Measurements from ENCODE around the gene POLE2. TPM values are rescaled to one million over a fixed set of nuclear protein-coding genes. Genes with fewer than 3 reads are reported as not detected.
"Not testable (repeated sequence)": the region's sequence is repeated elsewhere in the genome, so short reads cannot be mapped to it uniquely, and the experiment has no call there.

The POLE2 gene
- total RNA-seq, 2 experiments from 2014 or later: 32.3 to 35.7 TPM

- peaks cover 36% of the 10 kb centered on the region for H3K4me1 Mint-ChIP-seq
- H3K27ac Mint-ChIP-seq: peak within 1 kb of the TSS; percentile 88
- no peaks in the 10 kb centered on the region for H3K9me3 Mint-ChIP-seq
- peak; percentile 78 for DNase-seq
- H3K4me3 Mint-ChIP-seq: peak within 1 kb of the TSS; percentile 82
- ChIA-PET CTCF (interaction anchor here (1.0 to 1.2 kb wide), 4 partner anchors 13 to 168 kb away, joined by 3 to 4 read pairs (median 3); partner anchors contain the start of genes KLHDC2 and NEMF), POLR2A (no interaction called here)
- H3K27me3 Mint-ChIP-seq: no peaks in the 10 kb centered on the region
- H3K36me3 Mint-ChIP-seq (ENCODE audit: low read depth): no peaks in the 10 kb centered on the region
Observed at GRCh38 chr14:49692811-49693734, 5.1 kb upstream of the POLE2 start, which contains the start of gene KLHDC1. KLHDC1 (plus strand) TSS chr14:49693120; CDS start chr14:49693195, 75 bp downstream.

GRCh38 chr14:49692193-49692757, 4.3 kb upstream of the POLE2 start:
- Mint-ChIP-seq H3K4me3 (peak overlapping the region; percentile 82), H3K36me3 (ENCODE audit: low read depth) (no peaks in the 10 kb centered on the region), H3K9me3 (no peaks in the 10 kb centered on the region), H3K27ac (peak overlapping the region; percentile 88), H3K27me3 (no peaks in the 10 kb centered on the region), H3K4me1 (peaks cover 38% of the 10 kb centered on the region)
- POLR2A ChIA-PET: no interaction called here
- no peak for DNase-seq
- CTCF ChIA-PET: interaction anchor here (1.0 to 1.2 kb wide), 4 partner anchors 12 to 169 kb away, joined by 3 to 4 read pairs (median 3); partner anchors contain the start of genes KLHDC2 and NEMF

- H3K4me1 Mint-ChIP-seq: peaks cover 48% of the 10 kb centered on the region
- CTCF ChIA-PET: interaction anchor here (0.7 to 1.1 kb wide), 4 partner anchors 11 to 105 kb away, joined by 3 to 5 read pairs (median 4); partner anchors contain the start of genes KLHDC2 and RPS29
- POLR2A ChIA-PET: no interaction called here
- no peak for DNase-seq
- H3K27me3 Mint-ChIP-seq: no peaks in the 10 kb centered on the region
- H3K27ac Mint-ChIP-seq: no peak overlapping the region
- H3K4me3 Mint-ChIP-seq: no peak overlapping the region
- H3K36me3 Mint-ChIP-seq (ENCODE audit: low read depth): peaks cover 3% of the 10 kb centered on the region
- no peaks in the 10 kb centered on the region for H3K9me3 Mint-ChIP-seq
Observed at GRCh38 chr14:49691031-49691430, 3.0 kb upstream of the POLE2 start.

- Mint-ChIP-seq H3K4me1 (peaks cover 53% of the 10 kb centered on the region), H3K9me3 (no peaks in the 10 kb centered on the region), H3K27ac (peak overlapping the region; percentile 94), H3K27me3 (no peaks in the 10 kb centered on the region), H3K36me3 (ENCODE audit: low read depth) (peaks cover 11% of the 10 kb centered on the region), H3K4me3 (peak overlapping the region; percentile 90)
- DNase-seq: no peak
- ChIA-PET POLR2A (interaction anchor here (1.3 kb wide), 1 partner anchor 79 kb away, joined by 4 read pairs; the partner anchor contains the start of gene KLHDC2), CTCF (interaction anchor here (1.0 to 2.4 kb wide), 5 partner anchors 24 to 102 kb away, joined by 3 to 9 read pairs (median 4); partner anchors contain the start of genes KLHDC2 and RPS29)
Observed at GRCh38 chr14:49688701-49689030, 652 bp upstream of the POLE2 start.

- CTCF ChIA-PET: interaction anchor here (0.9 to 2.4 kb wide), 4 partner anchors 9 to 66 kb away, joined by 3 to 9 read pairs (median 4); partner anchors contain the start of genes MGAT2 and RPL36AL
- no peak for DNase-seq
- H3K27me3 Mint-ChIP-seq: no peaks in the 10 kb centered on the region
- H3K9me3 Mint-ChIP-seq: no peaks in the 10 kb centered on the region
- H3K4me3 Mint-ChIP-seq: peak overlapping the region; percentile 90
- POLR2A ChIA-PET: no interaction called here
- H3K4me1 Mint-ChIP-seq: peaks cover 41% of the 10 kb centered on the region
- H3K36me3 Mint-ChIP-seq (ENCODE audit: low read depth): peaks cover 21% of the 10 kb centered on the region
- peak overlapping the region; percentile 46 for H3K27ac Mint-ChIP-seq
Observed at GRCh38 chr14:49686425-49686824, 1.6 kb downstream of the POLE2 start.

GRCh38 chr14:49679271-49679670, 8.7 kb downstream of the POLE2 start:
- no peak for DNase-seq
- no peak overlapping the region for H3K4me3 Mint-ChIP-seq
- H3K36me3 Mint-ChIP-seq (ENCODE audit: low read depth): peaks cover 53% of the 10 kb centered on the region
- CTCF ChIA-PET: interaction anchor here (0.7 to 1.5 kb wide), 2 partner anchors 13 to 45 kb away, joined by 3 to 4 read pairs; no protein-coding TSS in a partner anchor
- no peaks in the 10 kb centered on the region for H3K9me3 Mint-ChIP-seq
- no peak overlapping the region for H3K27ac Mint-ChIP-seq
- no peaks in the 10 kb centered on the region for H3K27me3 Mint-ChIP-seq
- peaks cover 15% of the 10 kb centered on the region for H3K4me1 Mint-ChIP-seq
- POLR2A ChIA-PET: no interaction called here

- Mint-ChIP-seq H3K27ac (no peak overlapping the region), H3K4me1 (peaks cover 9% of the 10 kb centered on the region), H3K27me3 (no peaks in the 10 kb centered on the region), H3K36me3 (ENCODE audit: low read depth) (peaks cover 58% of the 10 kb centered on the region), H3K4me3 (no peak overlapping the region), H3K9me3 (no peaks in the 10 kb centered on the region)
- CTCF ChIA-PET: interaction anchor here (0.7 to 1.7 kb wide), 4 partner anchors 10 to 462 kb away, joined by 3 to 6 read pairs (median 5); partner anchors contain the start of gene POLE2
- no peak for DNase-seq
- POLR2A ChIA-PET: no interaction called here
Observed at GRCh38 chr14:49677643-49678042, 10.4 kb downstream of the POLE2 start.

GRCh38 chr14:49673586-49673985, 14.4 kb downstream of the POLE2 start:
- CTCF ChIA-PET: no interaction called here
- Mint-ChIP-seq H3K27me3 (no peaks in the 10 kb centered on the region), H3K36me3 (ENCODE audit: low read depth) (peaks cover 44% of the 10 kb centered on the region), H3K27ac (no peak overlapping the region), H3K9me3 (no peaks in the 10 kb centered on the region), H3K4me1 (peaks cover 2% of the 10 kb centered on the region), H3K4me3 (no peak overlapping the region)
- POLR2A ChIA-PET: no interaction called here
- no peak for DNase-seq

- ChIA-PET CTCF (interaction anchor here (0.6 to 1.5 kb wide), 5 partner anchors 14 to 192 kb away, joined by 3 to 5 read pairs (median 3); partner anchors contain the start of gene DNAAF2), POLR2A (no interaction called here)
- Mint-ChIP-seq H3K27ac (peak overlapping the region; percentile 31), H3K4me3 (no peak overlapping the region), H3K4me1 (peaks cover 2% of the 10 kb centered on the region), H3K9me3 (no peaks in the 10 kb centered on the region), H3K36me3 (ENCODE audit: low read depth) (peaks cover 42% of the 10 kb centered on the region), H3K27me3 (no peaks in the 10 kb centered on the region)
- DNase-seq: no peak
Observed at GRCh38 chr14:49670475-49670874, 17.5 kb downstream of the POLE2 start.

GRCh38 chr14:49659526-49660455, 28.2 kb downstream of the POLE2 start:
- Mint-ChIP-seq H3K4me1 (no peaks in the 10 kb centered on the region), H3K36me3 (ENCODE audit: low read depth) (peaks cover 14% of the 10 kb centered on the region), H3K27ac (no peak overlapping the region), H3K27me3 (no peaks in the 10 kb centered on the region), H3K4me3 (no peak overlapping the region), H3K9me3 (no peaks in the 10 kb centered on the region)
- no peak for DNase-seq
- ChIA-PET POLR2A (no interaction called here), CTCF (interaction anchor here (1.1 to 1.2 kb wide), 3 partner anchors 16 to 661 kb away, joined by 3 to 6 read pairs (median 5); no protein-coding TSS in a partner anchor)

GRCh38 chr14:49657500-49657899, 30.5 kb downstream of the POLE2 start:
- H3K4me3 Mint-ChIP-seq, CTCF ChIA-PET, H3K9me3 Mint-ChIP-seq, DNase-seq, POLR2A ChIA-PET, H3K27me3 Mint-ChIP-seq, H3K27ac Mint-ChIP-seq, H3K4me1 Mint-ChIP-seq: not testable (repeated sequence)
- peaks cover 14% of the 10 kb centered on the region for H3K36me3 Mint-ChIP-seq (ENCODE audit: low read depth)

- Mint-ChIP-seq H3K4me1 (no peaks in the 10 kb centered on the region), H3K27me3 (no peaks in the 10 kb centered on the region), H3K27ac (no peak overlapping the region), H3K36me3 (ENCODE audit: low read depth) (peaks cover 13% of the 10 kb centered on the region), H3K4me3 (no peak overlapping the region), H3K9me3 (no peaks in the 10 kb centered on the region)
- ChIA-PET POLR2A (no interaction called here), CTCF (interaction anchor here (0.6 to 1.0 kb wide), 2 partner anchors 20 to 31 kb away, joined by 3 to 4 read pairs; no protein-coding TSS in a partner anchor)
- no peak for DNase-seq
Observed at GRCh38 chr14:49654511-49654910, 33.5 kb downstream of the POLE2 start.

Data from activated CD4-positive, alpha-beta T cell treated with anti-CD3 and anti-CD28 coated beads, Interleukin-2, amount 10 ng/mL, durations not matched to agents 7 days and 5 days (primary cell).